Osteocyte (in vitro differentiated cells): Measurements from ENCODE around the gene POLR3E. TPM values are rescaled to one million over a fixed set of nuclear protein-coding genes. Genes with fewer than 3 reads are reported as not detected.

Experiments used
- DNase-seq: peaks from one replicate; pipeline ENCODE4 v3.0.0; 2021; ENCODE audit warnings: mixed read lengths; ENCODE audit not compliant: unreplicated experiment; ENCODE audit errors: extremely low spot score
- H3K27ac Mint-ChIP-seq: one replicate; pipeline ENCODE4 v1.8.0; 2021; ENCODE audit warnings: mild to moderate bottlenecking, mixed read lengths; ENCODE audit not compliant: unreplicated experiment
- H3K27me3 Mint-ChIP-seq: one replicate; pipeline ENCODE4 v1.8.0; 2021; ENCODE audit warnings: mixed read lengths; ENCODE audit not compliant: unreplicated experiment
- H3K36me3 Mint-ChIP-seq: one replicate; pipeline ENCODE4 v1.8.0; 2021; ENCODE audit warnings: mixed read lengths; ENCODE audit not compliant: unreplicated experiment
- H3K4me1 Mint-ChIP-seq: one replicate; pipeline ENCODE4 v1.8.0; 2021; ENCODE audit warnings: mixed read lengths; ENCODE audit not compliant: unreplicated experiment
- H3K4me3 Mint-ChIP-seq: one replicate; pipeline ENCODE4 v1.8.0; 2021; ENCODE audit warnings: mild to moderate bottlenecking, moderate library complexity, mixed read lengths; ENCODE audit not compliant: unreplicated experiment
- H3K9me3 Mint-ChIP-seq: one replicate; pipeline ENCODE4 v1.8.0; 2021; ENCODE audit warnings: mixed read lengths; ENCODE audit not compliant: unreplicated experiment
- CTCF ChIP-seq: fragments of 200-600 bp; sonication (generic); IDR thresholded peaks from 2 replicates; pipeline ENCODE4 v1.5.0; 2021; ENCODE audit warnings: antibody characterized with exemption, mild to moderate bottlenecking, moderate library complexity
- total RNA-seq: library from RNA; stranded (reverse); gene quantifications from 2 replicates; pipeline ENCODE4 v1.2.1, GENCODE V29; 2021

The POLR3E gene
- total RNA-seq, 1 donor from 2014 or later: 34.4 TPM

- no peak overlapping the region for H3K27ac Mint-ChIP-seq
- TF ChIP-seq CTCF: no peak
- no peak overlapping the region for H3K4me3 Mint-ChIP-seq
- no peaks in the 10 kb centered on the region for H3K27me3 Mint-ChIP-seq
- peaks cover 17% of the 10 kb centered on the region for H3K4me1 Mint-ChIP-seq
- no peaks in the 10 kb centered on the region for H3K36me3 Mint-ChIP-seq
- no peaks in the 10 kb centered on the region for H3K9me3 Mint-ChIP-seq
- DNase-seq: no peak
Measured at GRCh38 chr16:22383827-22384226, 86.6 kb downstream of the POLR3E start.

Other genes with a start within 250 kb of the POLR3E start
- gene VWA3A, start 204.9 kb upstream of the POLR3E start, total RNA-seq: 0.27 TPM in 1 of 2 replicates, not detected in the other
- gene SDR42E2, start 134.9 kb upstream of the POLR3E start, total RNA-seq: 0.13 TPM in 1 of 2 replicates, not detected in the other
- 23.8 and 26.8 TPM in 2 replicates for gene EEF2K, start 91.1 kb upstream of the POLR3E start, total RNA-seq
- 22.8 and 23.7 TPM in 2 replicates for gene CDR2, start 77.2 kb downstream of the POLR3E start, total RNA-seq
- 200 and 207 TPM in 2 replicates for gene NPIPB5, start 213.5 kb downstream of the POLR3E start, total RNA-seq